ENCODE results near the gene SEL1L3. TPM values are rescaled to one million over a fixed set of nuclear protein-coding genes. Genes with fewer than 3 reads are reported as not detected.
A peak's percentile ranks its signal among the peaks of the same experiment; 100 is the strongest.

Gene SEL1L3
- total RNA-seq, 1 experiment from 2014 or later, result 48.3 TPM

DNA sequence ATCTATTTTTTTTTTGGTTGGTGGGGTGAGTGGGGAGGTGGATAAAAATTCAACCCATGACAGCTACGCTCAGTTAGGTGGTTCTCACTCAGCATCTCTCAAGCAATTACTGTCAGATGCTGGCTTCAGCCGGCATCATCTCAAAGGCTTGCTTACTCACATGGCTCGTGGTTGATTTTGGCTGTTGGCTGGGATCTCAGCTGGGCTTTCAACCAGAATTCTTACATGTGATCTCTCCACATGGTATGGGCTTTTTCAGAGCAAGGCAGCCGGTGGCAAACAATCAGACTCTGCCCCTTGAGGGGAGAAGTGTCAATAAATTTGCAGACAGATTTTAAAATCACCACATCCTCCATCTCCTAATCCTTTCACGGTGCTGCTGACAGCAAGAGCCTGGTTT lies 159.9 kb downstream of the SEL1L3 start:
- Histone ChIP-seq H4K8ac (replicated peaks; ENCODE audit: insufficient read length, low read depth, low read length) (no peak overlapping the region), H3K79me1 (ENCODE audit: insufficient read depth, low read depth, low read length, poor library complexity, severe bottlenecking) (no peaks in the 10 kb centered on the region), H4K20me1 (ENCODE audit: control insufficient read depth, insufficient read depth, insufficient read length) (no peaks in the 10 kb centered on the region), H3K27me3 (ENCODE audit: insufficient read depth, low read length) (no peaks in the 10 kb centered on the region), H3K23ac (ENCODE audit: insufficient read length, low read depth, low read length) (no peak overlapping the region), H2AFZ (ENCODE audit: low read length) (no peak overlapping the region), H2BK15ac (ENCODE audit: low read depth, low read length) (no peak overlapping the region), H2BK12ac (ENCODE audit: insufficient read length, low read depth, low read length) (no peak overlapping the region), H4K91ac (ENCODE audit: insufficient read length, low read depth, low read length) (no peak overlapping the region), H3K56ac (ENCODE audit: insufficient read length, low read depth, low read length) (no peak overlapping the region), H3K4ac (ENCODE audit: low read depth, low read length) (no peak overlapping the region), H3K9ac (ENCODE audit: extremely low read depth, insufficient read length, low read length) (no peak overlapping the region), H3K14ac (ENCODE audit: insufficient read depth, low read length) (no peak overlapping the region), H3K27ac (ENCODE audit: insufficient read length, low read depth, low read length) (no peak overlapping the region), H3K18ac (ENCODE audit: insufficient read length, low read depth, low read length) (no peak overlapping the region), H2AK5ac (ENCODE audit: insufficient read length, low read length) (no peak overlapping the region), H2BK20ac (ENCODE audit: low read depth, low read length, poor library complexity, severe bottlenecking) (no peak overlapping the region), H3K4me1 (ENCODE audit: insufficient read depth, low read length) (no peaks in the 10 kb centered on the region), H3K23me2 (ENCODE audit: insufficient read length, low read depth, low read length, poor library complexity, severe bottlenecking) (no peaks in the 10 kb centered on the region), H4K5ac (ENCODE audit: insufficient read length, low read depth, low read length) (no peak overlapping the region), H2BK5ac (ENCODE audit: insufficient read length, low read length) (no peak overlapping the region), H3T11ph (ENCODE audit: low read length) (no peak overlapping the region), H3K9me3 (ENCODE audit: control insufficient read depth, low read depth, low read length) (no peaks in the 10 kb centered on the region), H3K4me2 (ENCODE audit: insufficient read depth, insufficient read length, low read length) (no peak overlapping the region), H3K79me2 (ENCODE audit: insufficient read depth, low read length) (no peaks in the 10 kb centered on the region), H2BK120ac (ENCODE audit: low read depth, low read length, poor library complexity, severe bottlenecking) (no peak overlapping the region)
- no peak for DNase-seq
- Mint-ChIP-seq H3K4me3 (no peak overlapping the region), H3K27me3 (ENCODE audit: low read depth) (no peaks in the 10 kb centered on the region), H3K9me3 (peaks cover 0 to 2% of the 10 kb centered on the region in 2 experiments; a peak in 2 of 5 replicates), H3K4me1 (no peaks in the 10 kb centered on the region), H3K36me3 (ENCODE audit: insufficient read depth in 1 of 3, low read depth in 3 of 3) (no peaks in the 10 kb centered on the region; a peak in 1 of 7 replicates), H3K27ac (no peak overlapping the region)
- TF ChIP-seq, protein P1, sequence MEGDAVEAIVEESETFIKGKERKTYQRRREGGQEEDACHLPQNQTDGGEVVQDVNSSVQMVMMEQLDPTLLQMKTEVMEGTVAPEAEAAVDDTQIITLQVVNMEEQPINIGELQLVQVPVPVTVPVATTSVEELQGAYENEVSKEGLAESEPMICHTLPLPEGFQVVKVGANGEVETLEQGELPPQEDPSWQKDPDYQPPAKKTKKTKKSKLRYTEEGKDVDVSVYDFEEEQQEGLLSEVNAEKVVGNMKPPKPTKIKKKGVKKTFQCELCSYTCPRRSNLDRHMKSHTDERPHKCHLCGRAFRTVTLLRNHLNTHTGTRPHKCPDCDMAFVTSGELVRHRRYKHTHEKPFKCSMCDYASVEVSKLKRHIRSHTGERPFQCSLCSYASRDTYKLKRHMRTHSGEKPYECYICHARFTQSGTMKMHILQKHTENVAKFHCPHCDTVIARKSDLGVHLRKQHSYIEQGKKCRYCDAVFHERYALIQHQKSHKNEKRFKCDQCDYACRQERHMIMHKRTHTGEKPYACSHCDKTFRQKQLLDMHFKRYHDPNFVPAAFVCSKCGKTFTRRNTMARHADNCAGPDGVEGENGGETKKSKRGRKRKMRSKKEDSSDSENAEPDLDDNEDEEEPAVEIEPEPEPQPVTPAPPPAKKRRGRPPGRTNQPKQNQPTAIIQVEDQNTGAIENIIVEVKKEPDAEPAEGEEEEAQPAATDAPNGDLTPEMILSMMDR (conservative IDR thresholded peaks at IDR 0.05), result 0 out of 3 replicates have a peak, but pooled peaks have one; percentile 20
- no CpG with 5 or more reads among the region's 5 CpGs for WGBS (ENCODE audit: extremely low coverage, insufficient read length, low lambda C conversion rate)

Measured in H9 (cell line).